ENCODE data around the gene FAM174B.

Gene FAM174B

DNA sequence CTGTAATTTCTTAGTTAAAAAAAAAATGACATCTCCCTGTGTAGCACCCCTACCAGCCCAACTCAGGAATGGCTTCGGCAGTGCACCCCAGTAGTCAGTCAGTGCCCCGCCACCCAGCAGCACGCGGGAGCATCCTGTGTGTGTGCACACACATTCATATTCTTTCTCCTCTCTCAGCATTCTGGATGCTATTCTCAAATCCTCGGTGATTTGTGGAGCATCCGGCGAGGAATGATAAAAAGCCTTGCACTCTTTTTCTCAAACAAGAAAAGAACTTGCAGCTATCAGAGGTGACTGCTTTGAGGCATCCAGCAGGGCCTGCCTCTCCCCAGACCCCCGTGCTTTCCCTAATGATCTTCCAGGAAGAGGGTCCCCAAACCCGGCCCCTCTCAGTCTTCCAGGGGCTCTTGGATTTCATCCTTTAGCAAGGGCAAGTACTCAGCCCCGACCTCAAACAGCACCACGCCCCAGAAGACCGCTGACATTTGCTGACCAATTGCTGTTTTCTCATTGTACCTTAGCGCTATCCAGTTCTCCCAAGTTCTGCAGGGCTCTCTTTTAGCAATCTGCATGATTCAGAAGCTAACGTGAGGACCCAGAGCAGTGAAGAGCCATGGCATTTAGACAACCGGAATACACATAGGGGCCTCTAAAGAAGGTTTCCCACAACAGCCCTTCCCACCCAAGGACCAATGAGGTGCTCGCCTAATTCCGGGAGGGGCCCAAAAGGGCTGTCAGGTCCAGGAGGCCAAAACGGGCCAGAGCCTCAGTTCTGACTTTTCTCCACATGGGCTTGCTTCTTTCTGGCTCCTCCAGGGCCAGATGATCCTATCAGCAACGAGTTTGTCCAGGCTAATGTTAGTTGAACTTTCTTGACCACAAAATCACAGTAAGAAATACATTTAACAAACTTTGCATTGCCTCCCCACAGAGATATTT is 72.2 kb downstream of the FAM174B start:
- Histone ChIP-seq H3K4me2 (ENCODE audit: low read length) (no peak overlapping the region), H3K4me3 (ENCODE audit: low read depth, low read length, poor library complexity, severe bottlenecking) (no peak overlapping the region)

DNA sequence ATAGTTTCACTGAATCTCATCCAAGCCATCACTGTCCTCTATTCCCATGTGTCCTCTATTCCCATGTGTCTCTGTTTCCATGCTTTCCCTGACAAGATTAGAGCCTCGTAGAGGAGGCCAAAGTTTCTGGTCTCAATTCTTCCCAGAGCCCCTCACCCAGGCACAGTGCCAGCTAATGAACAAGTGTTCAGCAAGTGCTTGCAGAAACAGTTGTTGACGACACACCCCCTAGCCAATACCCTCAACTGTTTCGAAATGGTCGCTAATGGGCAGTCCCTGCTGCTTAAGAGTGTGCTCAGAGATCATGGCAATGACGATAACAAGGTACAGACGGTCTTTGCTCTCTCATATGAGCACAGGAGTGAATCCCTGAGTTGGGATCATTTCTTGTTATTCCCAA is 73.4 kb downstream of the FAM174B start:
- Histone ChIP-seq H3K9me2 (ENCODE audit: low read depth, low read length) (no peaks in the 10 kb centered on the region), H3K36me3 (ENCODE audit: insufficient read depth, low read length) (no peaks in the 10 kb centered on the region), H3K9me3 (ENCODE audit: low read length) (0 out of 2 replicates have a peak, but pooled peaks cover 6% of the 10 kb centered on the region), H3K9ac (ENCODE audit: low read length) (no peak overlapping the region), H3K27ac (ENCODE audit: low read depth, low read length, poor library complexity, severe bottlenecking) (no peak overlapping the region), H3K27me3 (ENCODE audit: insufficient read depth, low read length) (peaks cover 9% of the 10 kb centered on the region; the same call in 1 of the 2 replicates), H3K4me1 (ENCODE audit: insufficient read depth, low read length, severe bottlenecking) (no peaks in the 10 kb centered on the region), H3K79me2 (ENCODE audit: insufficient read depth, low read length) (no peaks in the 10 kb centered on the region), H3K4me3 (ENCODE audit: low read depth, low read length, poor library complexity, severe bottlenecking) (no peak overlapping the region), H3F3A (ENCODE audit: insufficient read depth, low read length) (no peaks in the 10 kb centered on the region), H2AFZ (ENCODE audit: low read length) (no peak overlapping the region), H4K20me1 (ENCODE audit: insufficient read depth, low read length) (no peaks in the 10 kb centered on the region), H3K4me2 (ENCODE audit: low read length) (no peak overlapping the region)
- no peak for TF ChIP-seq EZH2 (IDR thresholded peaks at IDR 0.05; ENCODE audit: borderline replicate concordance, low read length)
- TF ChIP-seq, protein P1, sequence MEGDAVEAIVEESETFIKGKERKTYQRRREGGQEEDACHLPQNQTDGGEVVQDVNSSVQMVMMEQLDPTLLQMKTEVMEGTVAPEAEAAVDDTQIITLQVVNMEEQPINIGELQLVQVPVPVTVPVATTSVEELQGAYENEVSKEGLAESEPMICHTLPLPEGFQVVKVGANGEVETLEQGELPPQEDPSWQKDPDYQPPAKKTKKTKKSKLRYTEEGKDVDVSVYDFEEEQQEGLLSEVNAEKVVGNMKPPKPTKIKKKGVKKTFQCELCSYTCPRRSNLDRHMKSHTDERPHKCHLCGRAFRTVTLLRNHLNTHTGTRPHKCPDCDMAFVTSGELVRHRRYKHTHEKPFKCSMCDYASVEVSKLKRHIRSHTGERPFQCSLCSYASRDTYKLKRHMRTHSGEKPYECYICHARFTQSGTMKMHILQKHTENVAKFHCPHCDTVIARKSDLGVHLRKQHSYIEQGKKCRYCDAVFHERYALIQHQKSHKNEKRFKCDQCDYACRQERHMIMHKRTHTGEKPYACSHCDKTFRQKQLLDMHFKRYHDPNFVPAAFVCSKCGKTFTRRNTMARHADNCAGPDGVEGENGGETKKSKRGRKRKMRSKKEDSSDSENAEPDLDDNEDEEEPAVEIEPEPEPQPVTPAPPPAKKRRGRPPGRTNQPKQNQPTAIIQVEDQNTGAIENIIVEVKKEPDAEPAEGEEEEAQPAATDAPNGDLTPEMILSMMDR (IDR thresholded peaks at IDR 0.05; ENCODE audit: low read length), result no peak

More for the DNA sequence above, 72.2 kb downstream of the FAM174B start:
- TF ChIP-seq, protein P1 (IDR thresholded peaks at IDR 0.05; ENCODE audit: low read length), result no peak
- no peak for TF ChIP-seq EZH2 (IDR thresholded peaks at IDR 0.05; ENCODE audit: borderline replicate concordance, low read length)
- Histone ChIP-seq H3K36me3 (ENCODE audit: insufficient read depth, low read length) (no peaks in the 10 kb centered on the region), H3K9me2 (ENCODE audit: low read depth, low read length) (no peaks in the 10 kb centered on the region), H3K9me3 (ENCODE audit: low read length) (0 out of 2 replicates have a peak, but pooled peaks cover 6% of the 10 kb centered on the region), H3K9ac (ENCODE audit: low read length) (no peak overlapping the region), H3K79me2 (ENCODE audit: insufficient read depth, low read length) (no peaks in the 10 kb centered on the region), H3K27ac (ENCODE audit: low read depth, low read length, poor library complexity, severe bottlenecking) (no peak overlapping the region), H3K27me3 (ENCODE audit: insufficient read depth, low read length) (peaks cover 9% of the 10 kb centered on the region; the same call in 1 of the 2 replicates), H3F3A (ENCODE audit: insufficient read depth, low read length) (no peaks in the 10 kb centered on the region), H4K20me1 (ENCODE audit: insufficient read depth, low read length) (no peaks in the 10 kb centered on the region), H2AFZ (ENCODE audit: low read length) (no peak overlapping the region), H3K4me1 (ENCODE audit: insufficient read depth, low read length, severe bottlenecking) (no peaks in the 10 kb centered on the region)

DNA sequence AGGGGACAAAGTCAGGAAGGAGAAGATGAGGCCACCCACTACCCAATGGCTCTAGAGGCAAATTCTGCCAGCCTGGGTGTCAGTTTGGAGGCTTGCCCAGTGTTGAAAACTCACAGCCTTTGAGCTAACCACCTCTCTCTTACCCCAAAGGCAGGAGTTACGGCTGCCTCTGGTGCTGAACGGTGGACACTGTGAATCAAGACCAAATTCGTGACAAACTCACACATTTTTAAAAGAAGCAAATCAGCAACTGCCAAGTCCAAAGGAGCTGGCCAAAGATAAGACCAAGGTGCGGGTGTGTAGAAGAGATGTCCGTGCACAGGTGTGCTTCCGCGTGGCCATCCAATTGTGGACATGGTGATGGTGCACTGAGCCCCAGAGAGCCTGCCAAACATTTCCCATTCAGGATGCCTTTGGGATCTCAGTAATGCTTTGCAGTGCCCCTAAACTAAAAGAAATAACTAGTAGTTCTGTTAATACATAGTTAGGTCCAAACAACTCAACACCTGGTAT is 74.6 kb downstream of the FAM174B start:
- Histone ChIP-seq H2AFZ (ENCODE audit: low read length) (no peak overlapping the region), H3K9me3 (ENCODE audit: low read length) (0 out of 2 replicates have a peak, but pooled peaks cover 6% of the 10 kb centered on the region), H3K4me1 (ENCODE audit: insufficient read depth, low read length, severe bottlenecking) (no peaks in the 10 kb centered on the region), H3K4me2 (ENCODE audit: low read length) (no peak overlapping the region), H3K79me2 (ENCODE audit: insufficient read depth, low read length) (no peaks in the 10 kb centered on the region), H4K20me1 (ENCODE audit: insufficient read depth, low read length) (no peaks in the 10 kb centered on the region), H3K27ac (ENCODE audit: low read depth, low read length, poor library complexity, severe bottlenecking) (no peak overlapping the region), H3K9me2 (ENCODE audit: low read depth, low read length) (no peaks in the 10 kb centered on the region), H3K36me3 (ENCODE audit: insufficient read depth, low read length) (no peaks in the 10 kb centered on the region), H3K27me3 (ENCODE audit: insufficient read depth, low read length) (peaks cover 9% of the 10 kb centered on the region; the same call in 1 of the 2 replicates), H3K4me3 (ENCODE audit: low read depth, low read length, poor library complexity, severe bottlenecking) (no peak overlapping the region), H3F3A (ENCODE audit: insufficient read depth, low read length) (no peaks in the 10 kb centered on the region), H3K9ac (ENCODE audit: low read length) (no peak overlapping the region)
- TF ChIP-seq, protein P1 (IDR thresholded peaks at IDR 0.05; ENCODE audit: low read length), result no peak
- TF ChIP-seq EZH2 (IDR thresholded peaks at IDR 0.05; ENCODE audit: borderline replicate concordance, low read length), result no peak

Data from OCI-LY1 (cell line).